H1 (cell line): ENCODE measurements around the gene EVC2. TPM values are rescaled to one million over a fixed set of nuclear protein-coding genes. Genes with fewer than 3 reads are reported as not detected.

Experiments
- ASH2L ChIP-seq: fragments of 200-600, 300-600 bp; sonication (generic); IDR thresholded peaks from one replicate; pipeline ENCODE4 v1.7.1; 2017; ENCODE audit warnings: low read length
- CTBP2 ChIP-seq: IDR thresholded peaks from 2 replicates; pipeline ENCODE4 v1.7.0; 2011; ENCODE audit warnings: borderline replicate concordance, mild to moderate bottlenecking, moderate library complexity, mixed read lengths, low read length; ENCODE audit not compliant: insufficient read depth, insufficient read length
- EGR1 ChIP-seq: IDR thresholded peaks from 2 replicates; pipeline ENCODE4 v1.6.1; 2011; ENCODE audit warnings: low read depth, low read length, borderline replicate concordance
- GABPA ChIP-seq: IDR thresholded peaks from 2 replicates; pipeline ENCODE4 v1.6.1; 2011; ENCODE audit warnings: mild to moderate bottlenecking, low read length, moderate library complexity, borderline replicate concordance; ENCODE audit not compliant: insufficient read depth
- HDAC2 ChIP-seq, 2 experiments: fragments of 300-600 bp in 1 of 2; sonication (generic) in 1 of 2; IDR thresholded peaks; 2 replicates each; pipeline ENCODE4 v1.6.1; 2011 to 2012; ENCODE audit warnings: low read depth in 2 of 2, low read length in 2 of 2, mild to moderate bottlenecking in 2 of 2, moderate library complexity in 2 of 2, borderline replicate concordance in 1 of 2, inconsistent platforms in 1 of 2
- JUN ChIP-seq: IDR thresholded peaks from 2 replicates; pipeline ENCODE4 v1.6.1; 2011; ENCODE audit warnings: low read depth, mild to moderate bottlenecking, improper control_type of control experiment, low read length
- PHF8 ChIP-seq: fragments of 200-600 bp; sonication (generic); conservative IDR thresholded peaks from 2 replicates; pipeline ENCODE4 v1.7.1; 2012; ENCODE audit warnings: low read depth, mild to moderate bottlenecking, inconsistent platforms, low read length, moderate library complexity
- RXRA ChIP-seq: IDR thresholded peaks from 2 replicates; pipeline ENCODE4 v1.6.1; 2011; ENCODE audit warnings: low read depth, mild to moderate bottlenecking, low read length, moderate library complexity; ENCODE audit not compliant: insufficient read depth
- TAF7 ChIP-seq: optimal IDR thresholded peaks from 2 replicates; pipeline ENCODE3; 2011; ENCODE audit warnings: low read depth, mild to moderate bottlenecking, inconsistent platforms, low read length, moderate library complexity, borderline replicate concordance
- polyA plus RNA-seq, 7 experiments: library from polyadenylated mRNA; depleted of rRNA in 3 of 7; stranded (reverse) in 5 of 7; unstranded in 2 of 7; fragments of >200 nt in 5 of 7; fragments of 200-250 nt in 2 of 7; gene quantifications; 1 replicate in 5 of 7; 2 replicates in 1 of 7; 4 replicates in 1 of 7; pipeline versions ENCODE4 v1.2.1 to v1.2.3, GENCODE V29; 2011 to 2013; ENCODE audit warnings: missing spikeins in 2 of 7, mixed read lengths in 2 of 7
- total RNA-seq: library from RNA; stranded (reverse); fragmentation: NEBNext Ultra II Directional; extraction: Animal tissue kit (Norgen Biotek cat#: 25700); gene quantifications from 2 replicates; pipeline ENCODE4 v1.2.1, GENCODE V29; 2021

The EVC2 gene
- total and polyA plus RNA-seq, 2 of the 8 experiments (the other 6 are each of a cell fraction or from before 2014, with no cell fraction given), result 0.73 to 5.9 TPM

DNA sequence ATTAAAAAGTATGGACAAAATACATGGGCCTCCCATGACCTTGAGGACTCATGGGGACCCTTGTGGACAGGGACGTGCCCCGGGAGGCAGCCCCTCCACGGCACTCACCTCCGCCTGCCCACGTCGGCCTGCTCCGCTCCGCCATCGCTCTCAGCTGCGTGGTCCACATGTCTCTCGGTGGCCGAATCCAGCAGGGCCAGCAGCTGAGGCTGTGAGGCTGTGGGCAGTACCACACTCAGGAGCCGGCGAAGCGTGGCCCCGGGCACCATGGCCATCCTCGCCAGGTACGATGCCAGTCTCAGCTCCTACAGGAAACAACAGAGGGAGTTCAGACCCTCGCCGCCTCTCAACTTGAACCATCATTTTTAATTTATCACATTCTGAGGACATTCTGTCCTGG lies 140.0 kb downstream of the EVC2 start (continued):
- TF ChIP-seq TAF7, result no peak
- no peak for TF ChIP-seq HDAC2 (IDR thresholded peaks at IDR 0.05; ENCODE audit: borderline replicate concordance in 1 of 2, low read depth in 2 of 2, low read length in 2 of 2)
- no peak for TF ChIP-seq ASH2L
- no peak for TF ChIP-seq CTBP2
- TF ChIP-seq JUN, result no peak
- no peak for TF ChIP-seq GABPA
- no peak for TF ChIP-seq EGR1
- no peak for TF ChIP-seq RXRA
- TF ChIP-seq PHF8, result no peak
